OCI-LY1 (cell line): ENCODE measurements around the gene LGALS9C.
"Not testable (repeated sequence)": the region's sequence is repeated elsewhere in the genome, so short reads cannot be mapped to it uniquely, and the experiment has no call there.

Experiments
- CTCF ChIP-seq: fragments of 200-600 bp; sonication (generic), shearing (Covaris generic); IDR thresholded peaks from 2 replicates; pipeline ENCODE4 v1.5.1; 2017; ENCODE audit warnings: mild to moderate bottlenecking, antibody characterized with exemption, low read length, moderate library complexity, mixed read lengths
- EZH2 ChIP-seq: fragments of 200-600 bp; sonication (generic), shearing (Covaris generic); IDR thresholded peaks from 2 replicates; pipeline ENCODE4 v1.8.0; 2017; ENCODE audit warnings: borderline replicate concordance, mixed run types, mild to moderate bottlenecking, antibody characterized with exemption, low read length, moderate library complexity, mixed read lengths

DNA sequence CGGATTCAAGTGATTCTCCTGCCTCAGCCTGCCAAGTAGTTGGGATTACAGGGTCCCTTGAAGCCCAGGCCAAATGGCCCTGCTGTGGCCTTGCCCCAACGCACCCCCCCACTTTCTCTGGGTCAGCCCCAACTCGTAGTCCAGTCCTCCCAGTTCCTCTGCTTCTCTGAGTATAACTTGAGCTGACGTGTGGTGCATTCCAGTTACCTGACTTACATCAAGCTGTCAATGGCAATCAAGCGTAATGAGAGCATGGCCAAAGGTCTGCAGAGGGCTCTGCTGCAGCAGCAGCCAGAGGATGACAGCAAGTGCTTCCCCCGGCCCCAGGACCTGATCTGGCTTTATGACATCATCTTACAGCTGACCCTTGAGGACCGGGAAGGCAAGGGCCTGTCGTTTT lies 50.8 kb downstream of the LGALS9C start:
- TF ChIP-seq CTCF, EZH2: not testable (repeated sequence)
